HG03103 (cell line): ENCODE results near the gene GLCE.

Source experiments
- ATAC-seq: cut with Tn5 transposase; IDR thresholded peaks from one replicate; pipeline ENCODE4 v1.9.1; 2021; ENCODE audit warnings: low read depth; ENCODE audit not compliant: unreplicated experiment

Gene GLCE

GRCh38 chr15:69314131-69314530 is 153.7 kb downstream of the GLCE start:
- no peak for ATAC-seq

- no peak for ATAC-seq
Observed at GRCh38 chr15:69314736-69315135, 154.3 kb downstream of the GLCE start.

- no peak for ATAC-seq
Observed at GRCh38 chr15:69315402-69316110, 155.1 kb downstream of the GLCE start.

DNA sequence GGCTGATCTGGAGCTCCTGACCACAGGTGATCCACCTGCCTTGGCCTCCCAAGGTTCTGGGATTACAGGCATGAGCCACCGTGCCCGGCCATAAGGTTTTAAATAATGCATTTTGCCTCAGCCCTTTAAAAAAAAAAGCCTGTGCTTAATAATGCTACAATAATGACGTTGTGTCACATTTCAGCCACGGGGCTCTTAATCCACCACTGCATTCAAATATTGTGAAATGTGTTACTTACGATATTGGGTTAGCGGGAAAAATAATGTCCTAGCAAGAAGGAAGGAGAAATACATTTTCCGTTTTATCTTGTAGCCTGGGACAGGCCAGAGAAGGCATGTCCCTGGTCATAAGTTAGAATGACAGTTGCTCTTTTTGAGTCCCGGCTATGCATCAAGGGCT is 155.9 kb downstream of the GLCE start:
- ATAC-seq: no peak

DNA sequence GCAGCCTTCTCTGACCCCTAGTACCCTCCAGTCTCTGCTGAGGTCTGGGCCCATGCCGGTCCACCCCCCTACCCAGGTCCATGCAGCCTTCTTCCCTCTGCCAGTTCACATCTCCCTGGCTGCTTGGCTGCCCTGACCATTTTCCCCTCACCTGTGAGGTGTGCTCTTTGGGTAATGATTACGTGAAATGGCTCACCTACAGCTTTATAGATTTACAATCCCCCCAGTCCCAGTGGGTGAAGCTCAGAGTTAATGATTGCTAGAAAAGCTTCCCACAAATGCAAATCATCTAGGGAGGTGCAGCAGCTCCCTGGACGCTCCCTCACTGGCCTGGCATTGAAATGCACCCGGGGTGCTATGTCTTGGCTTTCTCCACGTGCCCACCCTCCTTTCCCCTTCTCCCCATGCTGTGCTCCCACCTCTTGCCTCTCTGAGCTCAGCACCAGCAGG is 157.0 kb downstream of the GLCE start:
- ATAC-seq: no peak

- no peak for ATAC-seq
Observed at GRCh38 chr15:69318033-69318432, 157.6 kb downstream of the GLCE start.

DNA sequence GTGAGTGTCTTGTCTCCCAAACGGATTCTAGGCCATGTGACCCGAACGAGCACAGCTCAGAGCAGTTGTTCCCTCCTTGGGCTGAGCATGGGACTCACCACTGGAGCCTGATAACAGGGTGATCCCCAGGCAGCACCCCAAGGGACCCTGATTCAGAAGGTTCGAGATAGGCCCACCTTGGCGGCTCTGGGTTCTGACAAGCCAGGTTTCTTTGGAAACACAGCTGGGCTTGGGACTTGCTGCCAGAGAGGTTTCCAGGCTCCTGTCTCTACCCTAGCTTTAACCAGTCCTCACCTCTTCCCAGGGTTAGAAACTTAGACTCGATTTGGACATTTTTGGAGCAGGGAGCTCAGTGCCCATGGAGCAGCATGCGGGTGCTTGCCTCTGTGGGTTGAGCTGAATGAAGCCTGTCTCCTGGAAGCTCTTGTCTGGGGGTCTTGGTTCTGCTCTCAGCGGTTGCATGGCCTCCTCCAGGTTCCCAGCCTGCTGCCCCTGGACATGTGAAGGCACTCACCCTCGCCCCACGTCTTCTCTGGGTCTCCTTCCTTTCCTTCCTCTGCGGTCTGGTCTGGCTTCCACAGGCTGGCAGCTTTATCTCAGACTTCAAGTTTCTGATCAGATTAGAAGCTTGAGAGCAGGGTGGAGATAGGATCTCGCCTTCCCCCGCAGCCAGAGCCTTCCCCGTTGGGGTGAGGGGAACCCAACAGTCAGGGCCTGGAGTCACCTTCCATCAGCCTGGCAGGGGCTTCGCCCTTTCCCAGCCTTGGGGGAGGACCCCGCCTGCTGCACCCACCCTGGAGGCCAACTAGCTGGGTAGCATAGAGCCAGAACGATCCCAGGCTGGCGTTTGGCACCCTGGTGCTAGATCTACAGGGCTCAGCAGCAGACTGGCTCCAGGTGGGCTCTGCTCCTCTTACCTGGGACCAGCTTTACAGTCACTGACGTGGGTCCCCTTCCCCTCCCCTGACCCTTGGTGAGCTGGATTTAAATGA is 159.2 kb downstream of the GLCE start:
- no peak for ATAC-seq

GRCh38 chr15:69320977-69321554 is 160.6 kb downstream of the GLCE start:
- ATAC-seq: no peak
